Left colon (tissue), 2 donors: ENCODE measurements around the gene SPG7. TPM values are rescaled to one million over a fixed set of nuclear protein-coding genes. Genes with fewer than 3 reads are reported as not detected.

Experiments used
- ATAC-seq: fragments of 200-7000 bp; cut with Tn5 transposase; one replicate; pipeline ENCODE4 v1.9.1; 2020; ENCODE audit warnings: mild to moderate bottlenecking, moderate library complexity
- DNase-seq, 2 donors: peaks; one replicate each; pipeline ENCODE4 v3.0.0-alpha.2; 2020
- intact Hi-C, 2 donors: fragments of 100-400 bp; cut with DNase I in 1 of 2; cut with micrococcal nuclease in 1 of 2; formaldehyde crosslinking; loops; one replicate each; pipeline versions ENCODE4 v1.11.2 to v1.14.0; 2022; cut with DNase I, micrococcal nuclease
- total RNA-seq, 2 donors: library from RNA; stranded (reverse); fragmentation: NEBNext Ultra II Directional; extraction: Animal tissue kit (Norgen Biotek cat#: 25700); gene quantifications; one replicate each; pipeline ENCODE4 v1.2.1, GENCODE V29; 2021
- donor health status: DM: no; HTN: no; CAD: no.
- donor health status: DM: yes; HTN: yes; CAD: no.

Gene SPG7
- total RNA-seq, 2 donors from 2014 or later, result 106 to 146 TPM

GRCh38 chr16:89482817-89483205, 25.4 kb upstream of the SPG7 start:
- peak; percentile 51 to 65 for DNase-seq
- peak; percentile 91 for ATAC-seq
- intact Hi-C loops, result no loop called here

- intact Hi-C loops, result no loop called here
- DNase-seq, result no peak
- ATAC-seq, result no peak
Observed at GRCh38 chr16:89484041-89484501, 24.1 kb upstream of the SPG7 start.

- ATAC-seq (peak; percentile 16), DNase-seq (peak; percentile 27 to 54)
- intact Hi-C loops, result no loop called here
Observed at GRCh38 chr16:89484923-89485679, 23.1 kb upstream of the SPG7 start.

- intact Hi-C loops, result no loop called here
- ATAC-seq, result no peak
- no peak for DNase-seq
Observed at GRCh38 chr16:89485701-89486246, 22.4 kb upstream of the SPG7 start.

GRCh38 chr16:89489040-89489897, 18.9 kb upstream of the SPG7 start:
- ATAC-seq (peak; percentile 54), DNase-seq (peak; percentile 89 to 92)
- intact Hi-C loops, result no loop called here

- ATAC-seq (no peak), DNase-seq (peak in 1 of 2 donors; percentile 38)
- intact Hi-C loops, result no loop called here
Observed at GRCh38 chr16:89489898-89490438, 18.2 kb upstream of the SPG7 start.

- DNase-seq, result peak; percentile 96 to 100
- peak; percentile 91 for ATAC-seq
- intact Hi-C loops, result no loop called here
Observed at GRCh38 chr16:89490439-89491237, 17.6 kb upstream of the SPG7 start, which contains the start of gene ANKRD11. TSS of gene ANKRD11 (minus strand) at chr16:89490561. CDS start at chr16:89317019, 173,542 bp downstream.

- DNase-seq, result no peak
- intact Hi-C loops, result no loop called here
- no peak for ATAC-seq
Observed at GRCh38 chr16:89491238-89491869, 16.8 kb upstream of the SPG7 start.

- ATAC-seq, result no peak
- intact Hi-C loops, result no loop called here
- DNase-seq, result no peak
Observed at GRCh38 chr16:89491974-89492687, 16.1 kb upstream of the SPG7 start.

- intact Hi-C loops, result no loop called here
- ATAC-seq (no peak), DNase-seq (no peak)
Observed at GRCh38 chr16:89493776-89494175, 14.4 kb upstream of the SPG7 start.

- no peak for ATAC-seq
Observed at GRCh38 chr16:89495121-89495520, 13.1 kb upstream of the SPG7 start.

GRCh38 chr16:89498839-89499238, 9.4 kb upstream of the SPG7 start:
- intact Hi-C loops, result no loop called here
- ATAC-seq (peak; percentile 10), DNase-seq (peak in 1 of 2 donors; percentile 52)

More at GRCh38 chr16:89495121-89495520, 13.1 kb upstream of the SPG7 start:
- intact Hi-C loops, result no loop called here
- no peak for DNase-seq

GRCh38 chr16:89499767-89500166, 8.4 kb upstream of the SPG7 start:
- intact Hi-C loops, result loop anchor here in 1 of 2 donors (10.0 kb wide), 1 partner anchor 155 kb away; no protein-coding TSS in a partner anchor
- no peak for DNase-seq
- no peak for ATAC-seq

- ATAC-seq (peak; percentile 59), DNase-seq (peak; percentile 71 to 89)
- intact Hi-C loops, result loop anchor here in 1 of 2 donors (10.0 kb wide), 1 partner anchor 157 kb away; no protein-coding TSS in a partner anchor
Observed at GRCh38 chr16:89502081-89502843, 5.9 kb upstream of the SPG7 start.

- no peak for ATAC-seq
- no peak for DNase-seq
- intact Hi-C loops, result loop anchor here in 1 of 2 donors (10.0 kb wide), 1 partner anchor 159 kb away; no protein-coding TSS in a partner anchor
Observed at GRCh38 chr16:89504091-89504490, 4.1 kb upstream of the SPG7 start.
